HG02938 (cell line): ENCODE measurements around the gene PLCB1.

Source experiments
- ATAC-seq: cut with Tn5 transposase; IDR thresholded peaks from one replicate; pipeline ENCODE4 v1.9.1; 2021; ENCODE audit warnings: mild to moderate bottlenecking, moderate library complexity; ENCODE audit not compliant: unreplicated experiment

Gene PLCB1

DNA sequence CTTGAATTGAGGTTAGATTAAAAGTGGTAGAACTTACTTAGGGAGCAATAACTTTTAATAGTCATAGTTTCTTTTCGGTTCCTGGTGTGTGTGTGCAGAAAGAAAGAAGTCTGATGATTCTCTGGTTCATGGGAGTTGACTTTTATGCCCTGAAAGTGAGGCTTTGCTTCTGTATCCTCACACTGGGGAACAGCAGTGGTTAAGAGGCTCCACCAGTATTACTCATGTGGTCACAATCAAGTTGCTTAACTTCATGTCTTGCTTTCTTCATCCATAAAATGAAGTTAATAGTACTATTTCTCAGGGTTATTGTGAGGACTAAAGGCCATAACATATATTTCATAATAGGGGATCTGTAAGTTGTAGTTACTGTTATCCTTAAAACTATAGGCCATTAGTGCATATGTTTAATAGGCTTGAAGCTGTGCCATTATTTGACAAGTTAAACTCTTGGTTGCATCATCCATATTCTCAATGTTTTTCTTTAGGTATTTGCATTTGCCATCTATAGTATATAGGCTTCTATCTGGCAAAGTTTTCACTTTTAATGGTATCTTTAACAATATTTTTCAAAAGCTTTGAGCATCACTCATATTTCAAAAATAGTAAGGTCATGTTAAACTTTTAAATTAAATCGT is 262.4 kb downstream of the PLCB1 start:
- ATAC-seq, result peak; percentile 87

DNA sequence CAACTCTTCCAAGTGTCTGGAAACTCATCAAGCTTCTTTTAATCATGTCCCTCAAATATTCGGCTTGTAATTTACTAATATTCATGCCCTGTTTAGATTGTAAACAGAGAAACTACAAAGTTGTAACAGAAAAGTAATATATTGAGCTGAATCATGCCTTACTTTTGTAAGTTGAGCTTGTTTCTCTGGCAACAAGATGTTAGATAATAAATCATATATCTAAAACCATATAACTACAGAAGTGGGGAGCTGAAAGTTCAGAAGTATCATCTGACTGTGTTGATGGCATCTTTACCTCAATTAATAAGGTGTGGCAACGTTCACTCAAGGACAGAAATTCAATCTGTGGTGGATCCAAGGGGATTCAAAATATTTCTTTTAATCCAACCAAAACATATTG is 263.9 kb downstream of the PLCB1 start:
- ATAC-seq, result no peak

DNA sequence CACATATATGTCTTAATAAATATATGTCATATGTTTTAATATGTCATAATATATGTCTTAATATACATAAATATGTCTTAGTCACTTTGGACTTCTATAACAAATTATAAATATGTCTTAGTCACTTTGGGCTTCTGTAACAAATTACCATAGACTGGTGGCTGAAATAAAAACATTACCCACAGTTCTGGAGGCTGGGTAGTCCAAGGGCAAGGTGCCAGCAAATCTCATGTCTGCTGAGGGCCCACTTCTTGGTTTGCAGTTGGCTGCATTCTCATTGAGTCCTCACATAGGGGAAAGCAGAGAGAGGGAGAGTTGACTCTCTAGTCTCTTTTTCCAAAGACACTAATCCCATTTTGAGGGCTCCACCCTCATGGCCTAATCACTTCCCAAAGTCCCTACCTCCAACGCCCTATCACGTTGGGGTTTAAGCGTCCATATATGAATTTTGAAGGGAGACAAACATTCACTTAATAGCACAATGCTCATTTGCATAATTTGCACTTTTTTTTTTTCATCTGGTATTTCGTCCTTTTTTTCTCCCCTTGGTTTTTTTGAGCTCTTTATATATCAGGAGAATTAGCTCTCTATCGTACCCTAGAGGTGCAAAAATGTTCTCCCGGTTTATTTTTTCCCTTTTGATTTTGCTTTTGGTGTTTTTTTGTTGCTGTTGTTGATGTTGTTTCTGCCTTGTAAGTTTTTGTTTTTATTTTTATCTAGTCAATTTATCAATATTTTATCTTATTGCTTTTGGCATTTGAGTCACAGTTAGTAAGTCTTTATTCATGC is 266.4 kb downstream of the PLCB1 start:
- no peak for ATAC-seq

DNA sequence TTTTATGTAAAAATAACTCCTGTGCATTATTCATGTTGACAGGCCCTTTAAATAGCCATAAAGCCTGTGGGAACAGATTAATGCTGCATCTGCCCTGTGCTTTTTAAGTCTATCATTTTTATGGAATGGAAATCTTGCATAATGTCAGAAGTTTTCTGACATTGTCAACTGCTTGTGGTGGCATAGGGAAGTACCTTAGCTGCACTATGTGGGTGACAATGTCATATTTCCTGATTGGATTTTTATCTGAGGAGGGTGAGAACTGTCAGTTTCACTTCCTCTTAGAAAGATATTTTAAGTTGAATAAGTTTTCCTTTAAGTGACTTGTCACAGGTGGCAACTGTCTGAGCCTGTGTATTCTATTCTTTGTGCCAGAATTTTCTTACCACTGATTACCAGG is 267.9 kb downstream of the PLCB1 start:
- ATAC-seq, result peak; percentile 99

DNA sequence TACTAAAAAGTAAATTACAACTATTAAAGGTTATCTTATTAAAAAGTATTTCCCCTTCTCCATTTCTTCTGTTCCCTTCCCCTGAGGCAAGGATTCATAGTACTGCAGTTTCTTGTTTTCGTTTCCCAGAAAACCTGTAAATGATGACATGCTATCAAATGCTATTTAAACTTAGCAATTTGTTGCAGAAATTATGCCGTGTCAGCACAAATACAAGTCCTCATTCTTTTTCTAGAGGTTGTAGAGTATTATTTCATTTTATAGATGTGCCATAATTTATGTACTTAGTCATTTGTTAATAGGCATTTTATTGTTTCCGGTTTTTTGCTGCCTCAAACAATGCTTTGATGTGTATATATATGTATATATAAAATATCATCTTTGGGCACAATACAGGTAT is 268.4 kb downstream of the PLCB1 start:
- ATAC-seq, result no peak

DNA sequence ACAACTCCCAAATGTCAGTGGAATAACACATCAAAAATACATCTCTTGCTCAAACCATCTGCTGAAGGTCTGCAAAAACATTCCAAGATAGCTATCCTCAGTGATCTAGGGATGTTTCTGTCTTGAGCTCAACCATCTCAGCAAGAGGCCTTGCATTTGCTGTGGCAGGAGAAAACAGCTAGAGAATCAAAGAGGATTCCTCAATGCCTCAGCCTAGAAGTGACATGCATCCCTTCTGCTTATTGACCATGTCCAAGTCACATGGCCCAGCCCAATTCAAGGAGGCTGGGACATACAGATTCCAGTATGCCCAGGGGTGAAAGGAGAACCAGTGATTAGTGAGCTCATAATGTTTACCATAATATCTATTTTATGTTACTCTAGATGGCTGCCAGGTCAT is 269.5 kb downstream of the PLCB1 start:
- ATAC-seq, result no peak

DNA sequence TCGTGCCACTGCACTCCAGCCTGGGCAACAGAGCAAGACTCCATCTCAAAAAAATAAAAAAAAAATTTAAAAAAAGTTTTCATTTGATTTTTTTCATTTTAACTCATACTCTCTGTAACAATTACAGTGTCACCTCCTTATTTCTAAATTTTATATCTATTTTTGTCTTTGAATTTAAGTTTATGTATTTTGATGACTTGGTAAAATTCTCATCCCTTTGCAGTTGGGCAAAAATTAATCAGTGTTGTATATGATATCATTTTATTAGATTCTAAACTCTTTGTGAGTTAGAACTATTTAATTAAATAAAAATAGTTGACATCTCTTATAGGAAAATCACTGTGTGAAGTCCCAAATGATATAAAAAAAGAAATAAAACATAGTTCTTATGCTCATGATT is 270.7 kb downstream of the PLCB1 start:
- no peak for ATAC-seq

DNA sequence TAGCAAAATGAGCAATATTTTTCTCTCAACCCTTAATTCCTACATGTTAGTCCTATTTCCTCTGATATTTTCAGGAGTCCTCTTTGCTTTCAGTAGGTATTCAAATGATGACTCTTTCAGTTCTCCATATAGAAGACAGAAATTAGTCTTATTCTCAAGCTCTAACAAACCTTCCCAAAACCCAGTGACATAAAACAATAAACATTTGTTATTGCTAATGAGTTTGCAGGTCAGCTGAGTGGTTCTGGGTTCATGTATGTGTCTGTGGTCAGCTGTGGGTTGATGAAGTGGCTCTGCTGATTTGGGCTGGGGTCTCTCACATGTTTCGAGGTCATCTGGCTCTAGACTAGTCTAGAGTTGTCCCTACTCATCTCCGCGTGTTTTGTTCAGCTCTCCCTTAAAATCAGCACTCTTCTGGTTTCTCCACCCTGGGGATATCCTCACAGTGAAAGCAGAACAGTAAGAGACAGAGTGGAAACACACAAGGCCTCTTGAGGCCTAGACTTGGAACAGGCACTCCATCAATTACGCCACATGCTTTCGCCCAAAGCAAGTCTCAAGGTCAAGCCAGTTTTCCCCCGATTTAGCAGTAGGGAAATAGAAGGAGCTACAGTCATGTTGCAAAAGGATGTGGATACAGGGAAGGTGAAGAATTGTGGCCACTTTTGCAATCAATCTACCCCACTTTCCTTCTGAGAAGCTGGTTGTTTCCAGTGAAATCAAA is 273.0 kb downstream of the PLCB1 start:
- no peak for ATAC-seq

DNA sequence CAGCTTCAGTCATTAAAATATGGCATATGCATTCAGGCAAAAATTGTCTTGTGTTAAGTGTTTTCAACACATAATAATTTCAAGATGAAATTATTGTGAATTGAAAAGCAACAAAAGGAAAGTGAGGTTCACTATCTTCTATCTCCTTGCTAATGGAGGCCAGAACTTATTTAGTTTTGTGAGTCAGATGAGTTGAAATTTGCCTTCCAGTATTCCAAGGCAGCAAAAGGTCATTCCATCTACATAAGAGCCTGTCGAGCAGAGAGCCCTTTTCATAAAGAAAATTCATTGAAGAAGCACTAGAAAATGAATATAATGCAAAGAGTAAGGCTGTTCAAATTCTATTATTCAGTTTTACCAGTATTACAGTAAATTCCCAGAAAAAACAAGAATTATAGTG is 274.3 kb downstream of the PLCB1 start:
- no peak for ATAC-seq

DNA sequence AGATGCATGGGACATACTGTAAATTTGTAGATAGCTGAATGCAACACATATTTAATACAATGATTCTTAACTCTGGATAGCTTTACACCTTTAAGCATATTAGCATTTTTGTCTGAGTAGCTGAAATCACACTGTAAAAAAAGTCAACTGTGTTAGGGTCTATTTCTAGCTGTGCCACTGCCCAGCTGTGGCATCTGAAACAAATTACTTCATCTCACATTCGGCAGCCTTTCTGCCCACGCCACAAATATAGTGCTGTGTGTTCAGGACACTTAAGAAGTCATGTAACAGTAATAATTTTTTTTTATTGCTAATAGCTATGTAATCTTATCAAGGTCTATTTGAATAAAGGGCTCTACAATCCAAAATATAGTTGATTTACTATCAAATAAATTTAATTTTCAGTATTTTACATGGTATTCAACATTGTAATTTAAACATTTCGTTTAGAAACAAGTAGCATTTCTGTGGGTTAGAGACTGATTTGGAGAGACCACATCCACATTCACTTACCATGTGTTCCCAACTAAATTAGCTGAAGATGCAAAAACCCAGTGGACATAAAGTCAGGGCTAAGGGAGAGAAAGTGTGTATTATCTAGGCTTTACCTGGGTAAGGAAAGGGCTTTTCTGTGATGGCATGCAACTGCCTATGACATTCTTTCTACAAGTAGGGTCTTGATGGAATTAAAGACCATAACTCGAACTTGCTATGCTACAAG is 276.7 kb downstream of the PLCB1 start:
- no peak for ATAC-seq

DNA sequence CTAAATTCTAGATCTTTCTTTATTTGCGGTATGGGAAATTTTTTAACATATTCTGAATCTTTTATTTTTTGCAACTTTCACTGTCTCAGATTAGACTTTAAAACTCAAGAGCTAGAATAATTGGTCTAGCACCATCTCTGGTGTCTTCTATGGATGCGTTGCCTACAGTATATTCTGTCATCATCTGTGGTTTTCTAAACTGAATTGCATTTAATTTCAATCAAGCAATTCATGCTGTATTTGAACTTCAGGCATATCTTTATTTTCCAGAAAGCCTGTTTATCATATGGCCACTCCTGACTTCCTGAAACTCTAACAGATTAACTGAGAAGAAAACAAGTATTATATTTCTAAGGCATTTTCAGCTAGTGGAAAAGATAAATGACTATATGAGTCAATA is 281.6 kb downstream of the PLCB1 start:
- no peak for ATAC-seq

DNA sequence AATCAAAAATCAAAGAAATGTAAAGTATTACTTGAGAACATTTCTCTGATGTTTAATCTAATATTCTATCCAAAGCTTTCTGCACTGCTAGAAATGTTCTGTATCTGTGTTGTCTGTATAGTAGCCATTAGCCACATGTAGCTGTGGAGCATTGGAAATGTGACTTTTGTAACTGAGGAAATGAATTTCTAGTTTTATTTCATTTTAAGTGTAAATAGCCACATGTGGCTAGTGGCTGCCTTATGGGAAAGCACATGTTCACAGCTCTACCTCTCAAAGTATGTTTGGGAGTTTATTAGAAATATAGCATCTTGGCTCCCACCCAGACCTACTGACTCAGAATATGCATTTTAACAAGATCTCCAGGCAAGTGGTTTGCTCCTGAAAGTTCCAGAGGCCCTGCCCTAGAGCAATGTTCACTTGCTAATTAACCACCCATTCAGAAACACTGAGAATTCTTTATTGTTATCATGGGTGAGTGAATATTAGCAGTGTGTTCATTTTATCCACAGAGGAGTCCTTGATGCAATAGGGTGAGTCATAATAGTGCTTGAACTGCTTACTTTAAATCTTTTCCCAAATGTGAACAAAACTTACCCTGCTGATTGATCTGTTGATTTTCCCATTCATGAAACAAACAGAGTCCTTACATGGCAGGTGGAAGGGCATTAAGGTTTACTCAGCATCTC is 282.7 kb downstream of the PLCB1 start:
- ATAC-seq, result no peak

DNA sequence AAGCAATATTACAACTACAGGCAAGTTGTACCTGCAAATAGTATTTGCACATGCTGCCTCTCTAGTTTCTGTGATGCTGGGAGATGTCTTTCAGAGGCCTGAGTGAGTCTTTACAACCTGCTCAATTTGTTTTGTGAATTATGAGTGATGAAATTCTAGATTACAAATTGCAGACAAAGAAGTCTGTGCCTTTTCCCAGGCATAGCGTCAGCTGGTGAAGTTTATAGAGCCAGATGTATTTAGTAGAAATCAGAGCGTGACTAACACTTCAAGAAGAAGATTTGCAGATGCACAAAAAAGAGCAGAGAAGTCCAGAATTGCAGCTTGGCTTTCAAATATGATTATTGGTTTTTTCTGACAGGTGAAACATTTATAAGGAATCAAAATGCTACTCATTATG is 289.9 kb downstream of the PLCB1 start:
- ATAC-seq, result no peak

DNA sequence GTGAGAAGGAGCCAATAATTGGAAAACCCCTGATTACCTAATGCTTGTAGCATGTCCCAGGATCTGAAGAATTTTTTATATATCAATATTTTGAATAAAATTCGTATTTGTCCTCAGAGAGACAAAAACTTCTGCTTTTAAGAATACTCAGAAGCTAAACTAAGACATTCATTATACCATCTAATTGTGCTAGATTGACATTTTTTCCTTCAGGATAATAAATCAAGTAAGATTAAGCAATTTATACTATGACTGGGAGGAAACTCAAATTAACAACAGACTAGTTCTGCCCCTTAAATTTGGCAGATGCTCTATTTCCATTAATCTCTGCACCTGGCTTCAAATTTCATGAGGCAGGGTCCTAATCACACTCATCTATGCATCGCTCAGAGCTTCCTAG is 291.4 kb downstream of the PLCB1 start:
- no peak for ATAC-seq

DNA sequence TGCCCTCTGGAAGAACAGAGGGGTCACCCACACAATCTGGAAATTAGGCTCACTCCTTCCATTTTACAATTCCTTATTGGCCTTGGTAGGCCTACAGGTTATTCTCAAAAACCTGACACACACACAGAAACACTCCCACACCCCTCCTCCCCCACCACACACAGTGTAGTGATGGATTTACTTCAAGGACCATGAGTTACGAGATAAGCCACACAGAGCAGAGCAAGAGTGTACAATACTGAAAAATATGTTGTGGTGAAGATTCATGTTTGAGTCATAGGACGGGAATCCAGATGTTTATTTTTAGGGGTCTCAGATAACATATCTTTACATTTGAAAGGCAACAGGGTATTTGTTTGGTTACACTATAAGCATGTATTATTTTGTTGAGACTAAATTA is 291.9 kb downstream of the PLCB1 start:
- ATAC-seq, result no peak

DNA sequence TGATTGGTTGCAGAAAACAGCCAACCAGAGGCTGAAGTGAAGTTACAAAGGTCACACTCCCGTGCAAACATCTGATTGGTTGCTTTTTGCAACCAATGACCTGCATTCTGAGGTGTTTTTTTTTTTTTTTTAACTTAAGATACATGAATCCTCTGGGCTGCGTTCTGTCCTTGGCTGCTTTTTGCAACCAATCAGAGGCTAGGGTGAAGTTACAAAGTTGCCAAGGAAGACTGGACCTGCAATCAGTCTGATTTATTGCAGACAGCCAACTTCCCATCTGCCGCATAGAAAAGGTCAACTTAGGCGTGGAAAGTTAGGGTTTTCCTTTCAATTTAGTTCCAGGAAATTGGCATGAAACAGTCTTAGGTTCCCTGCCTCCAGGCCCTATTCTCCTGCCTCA is 292.9 kb downstream of the PLCB1 start:
- no peak for ATAC-seq

DNA sequence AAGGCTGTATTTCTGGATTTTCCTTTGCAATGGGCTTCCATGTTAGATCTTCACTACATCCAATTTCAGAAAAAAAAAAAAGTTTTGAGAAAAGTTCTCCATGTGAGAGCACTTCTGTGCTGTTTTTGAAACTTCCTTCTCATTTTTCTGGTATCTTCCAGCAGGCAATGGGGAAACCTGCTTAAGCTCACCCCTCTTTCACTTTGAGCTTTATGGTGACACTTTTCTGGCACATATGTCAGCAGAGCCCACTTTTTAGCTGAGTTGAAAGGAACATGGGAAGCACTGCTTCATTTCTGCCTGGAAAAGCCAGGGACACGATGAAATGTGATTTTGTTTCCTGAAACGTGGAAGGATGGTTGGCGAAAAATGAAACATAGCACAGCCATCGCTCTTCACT is 293.7 kb downstream of the PLCB1 start:
- ATAC-seq, result no peak

DNA sequence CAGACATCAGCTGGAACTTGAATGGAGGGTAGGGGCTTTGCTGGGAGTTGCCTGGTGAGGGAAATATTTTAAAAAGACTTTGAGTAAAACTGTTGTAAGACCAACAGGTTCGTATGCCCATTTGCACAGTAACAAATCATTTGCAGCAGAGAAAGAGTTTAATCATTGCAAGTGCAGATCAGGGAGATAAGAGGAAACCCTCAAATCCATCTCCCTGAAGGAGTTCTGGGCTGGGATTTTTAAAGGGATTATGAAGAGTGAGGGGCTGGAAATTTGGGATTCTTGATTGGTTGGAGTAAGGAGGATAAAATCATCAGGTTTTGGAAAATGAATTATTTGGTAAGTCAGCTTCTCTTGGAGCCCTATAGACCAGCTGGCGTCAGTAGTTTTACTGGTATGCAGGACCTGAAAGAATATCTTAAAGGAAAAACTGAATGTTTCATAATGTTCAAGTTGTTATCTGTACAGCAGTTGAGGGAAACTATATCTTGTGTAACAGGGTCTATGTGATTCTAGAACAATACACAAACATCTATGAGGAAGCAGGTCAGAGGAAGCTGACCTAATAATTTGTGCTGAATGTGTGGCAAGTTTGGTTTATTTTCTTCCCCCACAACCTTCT is 295.5 kb downstream of the PLCB1 start:
- no peak for ATAC-seq

DNA sequence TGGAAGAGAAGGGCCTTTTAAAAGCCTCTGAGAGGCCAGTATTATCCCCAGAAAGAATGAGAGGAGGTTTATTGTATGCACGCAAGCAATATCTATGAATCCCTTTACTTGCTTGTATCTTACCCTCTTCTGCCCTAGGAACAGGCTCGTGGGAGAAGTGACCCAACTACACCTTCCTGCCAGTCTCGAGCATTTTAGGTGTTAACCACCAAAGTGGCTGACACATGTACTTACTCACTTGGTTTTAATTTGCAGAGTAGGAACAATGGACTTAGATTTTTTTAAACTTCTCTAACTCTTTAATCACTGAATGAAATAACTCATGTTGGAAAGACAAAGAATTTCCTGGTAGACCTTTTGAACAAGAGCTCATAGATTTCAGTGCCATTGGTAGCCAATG is 296.9 kb downstream of the PLCB1 start:
- ATAC-seq, result no peak
